ENCODE results near the gene BBS1. TPM values are rescaled to one million over a fixed set of nuclear protein-coding genes. Genes with fewer than 3 reads are reported as not detected.
"Not testable (repeated sequence)": the region's sequence is repeated elsewhere in the genome, so short reads cannot be mapped to it uniquely, and the experiment has no call there.

The BBS1 gene
- total RNA-seq = 41.4 TPM
- long read RNA-seq, transcript BBS1-201 (17 exons, 3,423 nt) = major isoform, 12 of 60 reads
- long read RNA-seq, partial matches to known transcripts = 24 of 60 reads
- long read RNA-seq, other reads (novel, unspliced or antisense) = 23 of 60 reads

- ATAC-seq (peak; percentile 95 to 96), DNase-seq (peak; percentile 92)
- Histone ChIP-seq H3K4me1 (peaks cover 15% of the 10 kb centered on the region), H3K4me3 (peak within 1 kb of the TSS; percentile 97), H3K27me3 (ENCODE audit: low read depth) (no peaks in the 10 kb centered on the region), H3K27ac (peak within 1 kb of the TSS; percentile 44), H3K9me3 (no peaks in the 10 kb centered on the region), H3K36me3 (peaks cover 24% of the 10 kb centered on the region)
- no peak for TF ChIP-seq CTCF (IDR thresholded peaks at IDR 0.05)
- intact Hi-C loops (cut with DNase I) = no loop called here
Measured at GRCh38 chr11:66510271-66510989, at the start of gene BBS1. TSS of gene BBS1 (plus strand) at chr11:66510635. CDS start at chr11:66510660, 25 bp downstream.

- DNase-seq = no peak
- intact Hi-C loops (cut with DNase I) = no loop called here
- TF ChIP-seq CTCF (IDR thresholded peaks at IDR 0.05) = no peak
- Histone ChIP-seq H3K27me3 (ENCODE audit: low read depth) (no peaks in the 10 kb centered on the region), H3K27ac (no peak overlapping the region), H3K9me3 (no peaks in the 10 kb centered on the region), H3K4me1 (peaks cover 7% of the 10 kb centered on the region), H3K36me3 (no peaks in the 10 kb centered on the region), H3K4me3 (no peak overlapping the region)
- no peak for ATAC-seq
Measured at GRCh38 chr11:66462010-66462409, 48.4 kb upstream of the BBS1 start.

GRCh38 chr11:66462911-66463310 is 47.5 kb upstream of the BBS1 start:
- Histone ChIP-seq H3K4me3 (no peak overlapping the region), H3K27ac (no peak overlapping the region), H3K9me3 (no peaks in the 10 kb centered on the region), H3K36me3 (no peaks in the 10 kb centered on the region), H3K27me3 (ENCODE audit: low read depth) (no peaks in the 10 kb centered on the region), H3K4me1 (peaks cover 14% of the 10 kb centered on the region)
- ATAC-seq (no peak), DNase-seq (no peak)
- intact Hi-C loops (cut with DNase I) = no loop called here
- TF ChIP-seq CTCF (IDR thresholded peaks at IDR 0.05) = no peak

GRCh38 chr11:66464116-66464515 is 46.3 kb upstream of the BBS1 start:
- H3K36me3 ChIP-seq; H3K27ac ChIP-seq; ATAC-seq; intact Hi-C loops (cut with DNase I); H3K27me3 ChIP-seq (ENCODE audit: low read depth); DNase-seq; H3K9me3 ChIP-seq; H3K4me3 ChIP-seq: not testable (repeated sequence)
- H3K4me1 ChIP-seq = peaks cover 25% of the 10 kb centered on the region

- Histone ChIP-seq H3K9me3 (no peaks in the 10 kb centered on the region), H3K36me3 (no peaks in the 10 kb centered on the region), H3K27ac (no peak overlapping the region), H3K4me3 (no peak overlapping the region), H3K27me3 (ENCODE audit: low read depth) (no peaks in the 10 kb centered on the region), H3K4me1 (peaks cover 25% of the 10 kb centered on the region)
- ATAC-seq = no peak
- no peak for DNase-seq
- TF ChIP-seq CTCF (IDR thresholded peaks at IDR 0.05) = no peak
- intact Hi-C loops (cut with DNase I) = no loop called here
Measured at GRCh38 chr11:66464916-66465315, 45.5 kb upstream of the BBS1 start.
